OCI-LY7 (cell line): ENCODE measurements around the gene SIK3. TPM values are rescaled to one million over a fixed set of nuclear protein-coding genes. Genes with fewer than 3 reads are reported as not detected.
A peak's percentile ranks its signal among the peaks of the same experiment; 100 is the strongest.

ENCODE experiments used
- BruUV-seq: library from RNA; stranded (reverse); fragments of 400-500 nt; replicated peaks from 2 replicates; lab custom pipeline; 2021; lab: Mats Ljungman, UMichigan
- CTCF ChIA-PET: fragments of 300-600 bp; sonication (Branson Sonifier 250); formaldehyde crosslinking; loops from one replicate; lab custom pipeline; 2022; ENCODE audit warnings: antibody characterized with exemption; ENCODE audit not compliant: unreplicated experiment; lab: Charles Lee
- POLR2A ChIA-PET: fragments of 300-600 bp; sonication (Branson Sonifier 250); formaldehyde crosslinking; loops from one replicate; lab custom pipeline; 2022; ENCODE audit warnings: antibody characterized with exemption; lab: Charles Lee
- DNase-seq: peaks from one replicate; pipeline ENCODE4 v3.0.0-alpha.2; 2015; ENCODE audit warnings: low spot score
- H2AFZ ChIP-seq: fragments of 200-600 bp; sonication (generic), shearing (Covaris generic); 2 replicates; pipeline ENCODE4 v1.6.1; 2014; ENCODE audit warnings: mild to moderate bottlenecking, antibody characterized with exemption, low read length, moderate library complexity
- H3K27ac ChIP-seq: fragments of 200-600 bp; sonication (generic); 2 replicates; pipeline ENCODE4 v1.5.1; 2014; ENCODE audit warnings: mixed run types, low read depth, mild to moderate bottlenecking, moderate library complexity, low read length, inconsistent platforms; ENCODE audit not compliant: poor library complexity, severe bottlenecking
- H3K36me3 ChIP-seq: fragments of 200-600 bp; sonication (generic); 2 replicates; pipeline ENCODE4 v1.6.1; 2014; ENCODE audit warnings: mild to moderate bottlenecking, antibody characterized with exemption, low read length, moderate library complexity, mixed read lengths; ENCODE audit not compliant: insufficient read depth
- H3K4me1 ChIP-seq: fragments of 200-600 bp; sonication (generic); 2 replicates; pipeline ENCODE4 v1.5.1; 2014; ENCODE audit warnings: mild to moderate bottlenecking, low read length; ENCODE audit not compliant: insufficient read depth, poor library complexity, severe bottlenecking
- H3K4me2 ChIP-seq: fragments of 200-600 bp; sonication (generic); 2 replicates; pipeline ENCODE4 v1.6.1; 2014; ENCODE audit warnings: mild to moderate bottlenecking, low read length
- H3K4me3 ChIP-seq: fragments of 200-600 bp; sonication (generic); 2 replicates; pipeline ENCODE4 v1.5.1; 2014; ENCODE audit warnings: mild to moderate bottlenecking, low read depth, low read length; ENCODE audit not compliant: poor library complexity, severe bottlenecking
- H3K79me2 ChIP-seq: fragments of 200-600 bp; sonication (generic); 2 replicates; pipeline ENCODE4 v1.6.1; 2016; ENCODE audit warnings: low read depth, mild to moderate bottlenecking, low read length, moderate library complexity, mixed read lengths; ENCODE audit not compliant: insufficient read depth
- H3K9me2 ChIP-seq: fragments of 200-600 bp; sonication (generic); 2 replicates; pipeline ENCODE4 v1.6.1; 2016; ENCODE audit warnings: mild to moderate bottlenecking, low read length, mixed read lengths; ENCODE audit not compliant: insufficient read depth
- H3K9me3 ChIP-seq: fragments of 200-600 bp; sonication (generic); 2 replicates; pipeline ENCODE4 v1.6.1; 2014; ENCODE audit warnings: mild to moderate bottlenecking, mixed run types, low read length, mixed read lengths
- H4K20me1 ChIP-seq: fragments of 200-600 bp; sonication (generic); 2 replicates; pipeline ENCODE4 v1.6.1; 2014; ENCODE audit warnings: mild to moderate bottlenecking, antibody characterized with exemption, low read length, moderate library complexity, mixed read lengths; ENCODE audit not compliant: insufficient read depth
- CTCF ChIP-seq: fragments of 200-600 bp; sonication (generic); conservative IDR thresholded peaks from 2 replicates; pipeline ENCODE4 v1.5.1; 2014; ENCODE audit warnings: mild to moderate bottlenecking, antibody characterized with exemption, low read length, moderate library complexity, mixed read lengths
- EZH2phosphoT487 ChIP-seq: fragments of 200-600 bp; sonication (generic); IDR thresholded peaks from 2 replicates; pipeline ENCODE4 v1.6.1; 2018; ENCODE audit warnings: low read depth, borderline replicate concordance, mild to moderate bottlenecking, mixed run types, antibody characterized with exemption, low read length, moderate library complexity, mixed read lengths
- intact Hi-C: fragments of 100-400 bp; cut with micrococcal nuclease; formaldehyde crosslinking; loops from one replicate; pipeline ENCODE4 v1.10.0; 2022; ENCODE audit not compliant: unreplicated experiment
- total RNA-seq, 2 experiments: library from RNA; depleted of rRNA in 1 of 2; stranded (reverse); fragments of >200 nt in 1 of 2; shearing (Covaris generic) in 1 of 2; gene quantifications; 2 replicates each; pipeline ENCODE4 v1.2.3, GENCODE V29; 2014 to 2022

The SIK3 gene
- total RNA-seq, 2 experiments from 2014 or later = 29.3 to 72.9 TPM

GRCh38 chr11:116981266-116981885 is 116.9 kb downstream of the SIK3 start:
- Histone ChIP-seq H3K36me3 (no peaks in the 10 kb centered on the region), H3K9me3 (no peaks in the 10 kb centered on the region), H3K4me3 (no peak overlapping the region), H3K27ac (no peak overlapping the region), H3K4me1 (peaks cover 36% of the 10 kb centered on the region), H2AFZ (no peak overlapping the region), H3K4me2 (peak overlapping the region; percentile 62; the same call in 1 of the 2 replicates), H3K79me2 (peaks cover 36% of the 10 kb centered on the region; the same call in 1 of the 2 replicates), H4K20me1 (peaks cover 16% of the 10 kb centered on the region), H3K9me2 (no peaks in the 10 kb centered on the region)
- ChIA-PET POLR2A (interaction anchor here (0.6 to 1.4 kb wide), 6 partner anchors 9 to 48 kb away, joined by 3 to 6 read pairs (median 4); no protein-coding TSS in a partner anchor), CTCF (no interaction called here)
- no TSS peak for BruUV-seq
- no peak for DNase-seq
- TF ChIP-seq CTCF = no peak
- no peak for TF ChIP-seq EZH2phosphoT487
- intact Hi-C loops = loop anchor here (10.0 kb wide), 1 partner anchor 113 kb away; the partner anchor contains the start of gene SIK3

- Histone ChIP-seq H3K79me2 (peaks cover 33% of the 10 kb centered on the region; the same call in 1 of the 2 replicates), H4K20me1 (peaks cover 7% of the 10 kb centered on the region), H3K9me3 (no peaks in the 10 kb centered on the region), H3K27ac (no peak overlapping the region), H3K4me1 (peaks cover 26% of the 10 kb centered on the region), H3K4me3 (peak overlapping the region; percentile 13), H3K36me3 (no peaks in the 10 kb centered on the region), H3K4me2 (peak overlapping the region; percentile 62), H3K9me2 (no peaks in the 10 kb centered on the region), H2AFZ (no peak overlapping the region)
- no TSS peak for BruUV-seq
- TF ChIP-seq EZH2phosphoT487 = no peak
- no peak for TF ChIP-seq CTCF
- intact Hi-C loops = loop anchor here (10.0 kb wide), 1 partner anchor 115 kb away; the partner anchor contains the start of gene SIK3
- ChIA-PET POLR2A (interaction anchor here (0.7 to 1.4 kb wide), 8 partner anchors 8 to 1079 kb away, joined by 3 to 6 read pairs (median 4); no protein-coding TSS in a partner anchor), CTCF (no interaction called here)
- DNase-seq = peak; percentile 65
Observed at GRCh38 chr11:116980136-116980793, 118.0 kb downstream of the SIK3 start.
